ENCODE results near the gene CUL4A.
"Not testable (repeated sequence)": the region's sequence is repeated elsewhere in the genome, so short reads cannot be mapped to it uniquely, and the experiment has no call there.

CUL4A gene

DNA sequence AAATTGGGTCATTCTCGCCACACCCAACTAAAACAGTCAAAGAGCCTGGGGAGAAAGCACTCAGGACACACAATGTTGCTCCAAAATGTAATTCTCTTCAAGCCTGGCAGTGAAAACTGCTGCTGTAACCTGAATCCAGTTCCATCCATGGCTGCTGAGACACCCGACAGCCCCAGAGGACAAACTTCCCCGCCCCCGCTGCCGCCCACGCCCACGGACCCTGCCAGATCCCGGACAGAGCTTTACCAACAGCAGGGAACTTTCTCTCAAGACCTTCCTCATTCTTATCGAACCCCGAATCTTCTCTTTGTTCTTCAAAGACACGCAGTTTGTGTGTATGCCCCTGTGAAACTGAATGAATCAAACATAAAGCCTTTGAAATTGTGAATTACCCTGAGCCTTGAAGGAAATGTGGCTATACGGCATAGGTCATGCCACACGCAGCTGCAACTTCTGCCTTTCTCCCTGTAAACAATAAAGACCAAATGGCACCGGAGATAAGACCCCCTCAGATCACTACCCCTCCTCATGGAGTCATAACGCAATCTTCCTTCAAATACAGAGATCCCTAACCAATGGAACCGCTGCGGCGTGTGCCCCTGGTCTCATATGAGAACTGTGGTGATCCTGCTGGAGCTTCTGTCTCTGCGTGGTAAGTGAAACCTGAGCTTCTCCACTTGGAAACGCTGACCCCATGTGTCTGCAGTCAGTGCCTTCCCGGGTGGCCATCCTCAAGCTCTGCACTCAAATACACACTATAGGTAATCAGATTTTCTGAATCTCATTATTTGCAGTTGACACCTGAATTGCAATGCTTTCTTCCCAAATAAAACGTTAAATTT is 82.8 kb downstream of the CUL4A start:
- peak; percentile 9 for DNase-seq (ENCODE audit: low spot score)

DNA sequence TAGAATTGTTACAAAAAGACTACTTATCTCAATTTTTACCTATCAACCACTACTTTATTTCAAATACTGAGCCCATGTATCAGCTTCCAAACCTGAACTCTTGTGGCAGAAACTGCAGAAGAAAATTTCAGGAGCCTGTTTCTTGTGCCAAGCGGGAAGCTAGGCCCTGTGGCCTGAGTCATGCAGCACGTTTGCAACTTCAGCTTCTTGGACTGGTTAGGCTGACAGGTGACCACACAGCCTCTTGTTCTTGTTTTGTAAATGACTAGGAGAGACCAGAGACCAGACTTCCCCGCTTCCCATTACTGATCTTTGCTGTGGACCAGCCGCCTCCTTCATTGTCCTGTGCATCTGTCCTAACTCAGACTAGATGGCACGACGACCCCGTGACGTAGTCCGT is 84.3 kb downstream of the CUL4A start:
- DNase-seq (ENCODE audit: low spot score), result no peak

DNA sequence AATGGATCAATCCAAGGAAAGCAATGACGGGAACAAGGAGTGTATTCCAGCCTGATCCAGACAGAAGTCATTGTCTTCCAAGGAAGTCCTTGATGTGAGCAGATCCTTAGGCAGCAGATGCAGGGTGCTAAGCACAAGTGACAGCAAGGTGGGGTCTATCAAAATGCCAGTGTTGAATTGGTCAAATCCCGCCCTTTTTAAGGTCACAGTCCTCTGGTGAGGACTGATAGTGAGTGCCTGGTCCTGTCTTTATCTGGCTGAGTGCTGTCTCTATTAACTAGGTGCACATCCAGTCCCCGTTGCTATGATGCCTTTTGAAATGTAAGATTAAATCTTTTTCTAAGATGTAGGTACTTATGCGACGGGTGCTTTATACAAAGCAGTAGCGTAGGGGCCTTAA is 86.4 kb downstream of the CUL4A start:
- no peak for DNase-seq (ENCODE audit: low spot score)

DNA sequence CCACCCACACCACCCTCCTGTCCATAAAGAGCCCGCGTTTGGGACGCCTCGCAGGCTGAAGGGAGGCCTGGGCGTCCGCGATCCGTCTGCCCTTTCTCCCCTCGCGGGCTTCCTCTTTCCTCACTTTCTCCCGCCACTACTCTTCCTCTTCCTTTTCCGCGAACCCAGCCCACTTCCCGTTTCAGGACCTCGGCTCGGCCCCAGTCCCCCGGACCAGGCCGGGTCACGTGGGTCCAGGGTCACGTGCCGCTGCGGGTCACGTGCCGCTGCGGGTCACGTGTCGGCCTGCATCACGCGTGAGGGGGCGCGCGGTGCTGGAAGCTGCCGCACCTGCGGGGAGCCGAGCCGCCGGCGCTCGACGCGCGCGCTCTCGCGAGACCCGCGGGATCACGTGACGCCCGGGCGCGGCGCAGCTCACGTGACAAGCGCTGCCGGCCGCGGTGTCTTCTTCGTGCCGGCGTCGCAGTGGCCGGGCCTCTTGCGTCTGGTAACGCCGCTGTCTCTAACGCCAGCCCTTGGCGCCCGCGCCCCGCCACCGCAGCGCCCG is 87.5 kb downstream of the CUL4A start, which contains the start of gene LAMP1:
Gene LAMP1 (plus strand): TSS at position 417 of the 547 bp plus-strand sequence. CDS start 196 bp downstream, outside the sequence.
- DNase-seq (ENCODE audit: low spot score), result peak; percentile 97

DNA sequence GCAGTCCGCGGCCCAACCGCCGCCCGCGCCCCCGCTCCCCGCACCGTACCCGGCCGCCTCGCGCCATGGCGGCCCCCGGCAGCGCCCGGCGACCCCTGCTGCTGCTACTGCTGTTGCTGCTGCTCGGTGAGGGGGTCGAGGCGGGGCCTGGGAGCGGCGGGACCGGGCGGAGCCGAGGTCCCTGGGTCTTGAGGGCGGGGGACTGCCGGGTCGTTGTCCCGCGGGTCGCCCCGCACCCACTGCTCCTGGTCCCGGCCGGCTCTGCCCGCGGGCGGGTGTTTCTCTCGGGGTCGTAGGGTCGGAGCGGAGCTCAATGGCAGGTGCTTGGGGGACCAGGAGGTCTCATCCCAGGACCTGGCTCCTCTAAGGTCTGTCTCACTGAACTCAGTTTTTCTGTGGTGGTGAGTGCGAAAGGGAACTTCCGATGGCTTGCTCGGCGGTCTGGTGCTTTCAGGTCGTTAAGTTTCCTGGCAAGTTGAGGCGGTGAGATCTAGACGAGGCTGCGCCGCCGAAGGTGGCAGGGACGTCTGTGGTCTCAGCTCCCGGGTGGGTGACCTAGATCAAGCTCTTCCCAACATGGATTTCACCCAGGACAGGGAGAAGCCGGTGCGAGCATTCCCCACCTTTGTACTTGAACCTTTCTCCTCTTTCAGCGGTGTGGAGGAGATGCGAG is 88.1 kb downstream of the CUL4A start:
- DNase-seq (ENCODE audit: low spot score), result peak; percentile 41

DNA sequence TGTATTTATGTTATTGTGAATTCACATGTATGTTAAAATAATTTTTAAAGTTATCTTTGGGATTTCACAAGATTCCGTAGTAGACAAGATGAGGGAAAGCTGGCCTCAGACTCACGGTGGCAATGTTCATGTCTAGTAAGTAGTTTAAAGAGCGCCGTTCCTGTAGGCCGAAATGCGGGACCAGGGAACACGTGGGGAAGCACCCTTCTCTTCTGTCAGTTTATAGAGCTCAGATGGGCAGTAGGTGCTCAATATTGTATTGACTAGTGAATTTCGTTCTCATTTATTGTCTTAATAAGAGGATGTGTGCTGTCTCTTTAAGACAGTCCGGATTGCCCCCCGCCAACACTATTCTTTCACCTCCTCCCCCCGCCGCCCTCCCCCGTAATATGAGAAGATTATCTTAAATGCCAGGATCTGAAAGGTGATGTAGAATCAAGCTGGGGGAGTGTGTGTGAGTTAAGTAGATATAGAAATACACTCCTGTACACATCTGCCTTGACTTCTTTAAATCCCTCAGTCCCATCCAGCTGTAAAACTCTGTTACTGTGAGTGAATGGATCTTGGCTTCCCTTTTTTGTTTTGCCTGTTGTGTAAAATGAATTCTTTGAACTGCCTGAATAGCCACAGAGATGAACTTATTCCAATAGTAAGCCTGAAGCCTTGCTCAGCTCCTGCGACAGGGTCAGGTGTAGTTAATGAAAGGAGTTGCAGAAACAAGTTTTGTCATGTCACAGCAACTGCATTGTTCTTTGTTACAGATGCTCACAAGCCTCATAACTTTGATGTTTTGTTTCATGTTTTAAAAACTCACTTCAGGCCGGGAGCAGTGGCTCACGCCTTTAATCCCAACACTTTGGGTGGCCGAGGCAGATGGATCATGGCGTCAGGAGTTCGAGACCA is 88.9 kb downstream of the CUL4A start:
- DNase-seq (ENCODE audit: low spot score), result no peak

DNA sequence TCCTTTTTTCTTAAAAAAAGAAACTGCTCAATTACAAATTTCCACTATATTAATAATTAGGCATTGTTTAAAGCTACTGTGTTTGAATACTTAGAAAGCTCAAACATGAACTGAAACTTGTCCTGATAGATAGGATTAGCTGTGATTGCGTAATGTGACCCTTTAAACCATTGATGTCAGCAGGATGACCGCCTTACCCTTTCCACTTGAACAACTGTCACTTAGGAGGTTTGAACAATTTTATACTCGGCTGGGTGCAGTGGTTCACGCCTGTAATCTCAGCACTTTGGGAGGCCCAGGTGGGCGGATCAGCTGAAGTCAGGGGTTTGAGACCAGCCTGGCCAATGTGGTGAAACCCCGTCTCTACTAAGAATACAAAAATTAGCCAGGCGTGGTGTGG is 90.5 kb downstream of the CUL4A start:
- DNase-seq (ENCODE audit: low spot score), result no peak

DNA sequence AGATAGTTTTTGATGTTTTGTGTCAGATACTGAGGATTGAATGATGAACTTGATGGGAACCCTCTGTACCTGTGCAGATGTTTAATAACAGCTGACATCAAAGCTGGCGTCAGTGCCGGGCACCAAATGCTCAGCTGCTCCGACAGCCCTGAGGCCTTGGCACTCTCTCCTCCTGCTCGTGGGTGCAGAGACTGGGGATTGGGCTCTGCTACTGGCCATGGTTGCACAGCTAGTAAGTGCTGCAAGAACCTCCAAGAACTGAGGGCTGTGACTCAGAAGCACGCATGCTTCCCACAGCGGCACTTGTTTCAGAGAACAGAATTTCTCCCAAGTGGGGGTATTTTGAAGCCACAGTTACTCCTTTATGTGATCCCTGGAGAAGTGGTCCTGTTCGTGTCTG is 93.6 kb downstream of the CUL4A start:
- no peak for DNase-seq (ENCODE audit: low spot score)

DNA sequence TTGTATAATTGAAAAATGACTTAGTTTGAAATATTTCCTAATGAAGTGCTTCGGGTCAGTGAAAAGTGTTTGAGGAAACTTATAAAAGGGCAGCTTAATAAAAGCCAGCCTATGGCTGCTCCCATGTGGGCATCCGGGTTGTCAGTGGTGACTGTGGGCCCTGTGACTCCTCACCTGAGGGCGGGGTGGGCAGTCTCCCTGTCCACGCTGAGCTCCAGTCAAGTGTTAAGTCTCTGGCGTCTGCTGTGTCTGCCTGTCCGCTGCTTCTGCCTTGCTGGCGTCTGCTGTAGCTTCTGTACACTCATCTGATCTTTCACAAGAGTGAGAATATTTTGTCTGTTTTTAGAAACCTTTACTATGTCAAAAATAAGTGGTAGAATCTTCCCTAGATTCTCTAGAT is 94.7 kb downstream of the CUL4A start:
- no peak for DNase-seq (ENCODE audit: low spot score)

DNA sequence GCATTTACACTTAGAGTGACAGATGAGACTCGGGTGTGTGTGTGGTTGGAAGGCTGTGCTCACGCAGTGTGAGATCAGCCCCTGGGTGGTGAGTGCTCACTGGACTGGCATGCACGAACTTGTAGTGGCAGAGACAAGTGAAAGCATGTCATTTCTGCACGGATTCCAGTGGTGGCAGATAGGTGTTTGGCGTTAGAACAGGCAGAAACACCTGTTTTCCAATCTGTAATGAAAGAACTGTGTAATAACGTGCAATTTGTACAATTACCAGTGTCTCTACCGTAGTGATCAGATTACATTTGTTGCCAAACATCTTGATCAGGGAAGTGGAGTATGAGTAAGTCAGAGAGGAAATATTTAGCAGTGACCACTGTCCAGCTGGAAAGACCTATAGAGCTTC is 95.8 kb downstream of the CUL4A start:
- DNase-seq (ENCODE audit: low spot score), result no peak

DNA sequence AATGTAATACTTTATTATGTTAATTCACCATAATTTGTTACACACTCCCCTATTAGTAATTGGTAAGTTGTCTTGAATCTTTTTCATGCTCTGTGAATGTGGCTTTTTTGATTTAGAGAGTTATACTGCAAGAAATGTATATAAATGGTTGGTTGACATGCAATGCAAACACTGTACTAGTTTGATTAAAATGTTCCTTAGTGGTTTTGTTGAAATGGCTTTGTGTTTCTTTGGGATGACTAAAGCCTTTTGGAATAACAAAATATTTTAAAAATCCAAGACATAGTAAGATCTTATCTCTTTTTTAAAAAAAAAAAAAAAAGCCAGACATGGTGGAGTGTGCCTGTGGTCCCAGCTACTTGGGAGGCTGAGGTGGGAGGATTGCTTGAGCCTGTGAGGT is 98.1 kb downstream of the CUL4A start:
- no peak for DNase-seq (ENCODE audit: low spot score)

DNA sequence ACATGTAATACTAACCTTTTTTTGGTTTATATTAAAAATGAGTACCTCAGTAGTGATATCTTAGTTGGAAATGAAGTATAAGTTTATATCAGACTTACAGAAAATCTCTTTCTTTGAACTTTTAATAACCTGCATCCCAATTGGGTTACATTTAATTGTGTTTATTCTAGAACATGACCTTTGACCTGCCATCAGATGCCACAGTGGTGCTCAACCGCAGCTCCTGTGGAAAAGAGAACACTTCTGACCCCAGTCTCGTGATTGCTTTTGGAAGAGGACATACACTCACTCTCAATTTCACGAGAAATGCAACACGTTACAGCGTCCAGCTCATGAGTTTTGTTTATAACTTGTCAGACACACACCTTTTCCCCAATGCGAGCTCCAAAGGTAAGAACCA is 100.1 kb downstream of the CUL4A start:
- DNase-seq (ENCODE audit: low spot score), result no peak

DNA sequence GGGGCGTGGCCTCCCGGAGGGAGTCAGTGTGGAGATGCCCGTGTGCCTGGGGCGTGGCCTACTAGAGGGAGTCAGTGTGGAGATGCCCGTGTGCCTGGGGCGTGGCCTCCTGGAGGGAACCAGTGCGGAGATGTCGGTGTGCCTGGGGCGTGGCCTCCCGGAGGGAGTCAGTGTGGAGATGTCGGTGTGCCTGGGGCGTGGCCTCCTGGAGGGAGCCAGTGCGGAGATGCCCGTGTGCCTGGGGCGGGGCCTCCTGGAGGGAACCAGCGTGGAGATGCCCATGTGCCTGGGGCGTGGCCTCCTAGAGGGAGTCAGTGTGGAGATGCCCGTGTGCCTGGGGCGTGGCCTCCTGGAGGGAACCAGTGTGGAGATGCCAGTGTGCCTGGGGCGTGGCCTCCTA is 104.7 kb downstream of the CUL4A start:
- DNase-seq (ENCODE audit: low spot score), result not testable (repeated sequence)

DNA sequence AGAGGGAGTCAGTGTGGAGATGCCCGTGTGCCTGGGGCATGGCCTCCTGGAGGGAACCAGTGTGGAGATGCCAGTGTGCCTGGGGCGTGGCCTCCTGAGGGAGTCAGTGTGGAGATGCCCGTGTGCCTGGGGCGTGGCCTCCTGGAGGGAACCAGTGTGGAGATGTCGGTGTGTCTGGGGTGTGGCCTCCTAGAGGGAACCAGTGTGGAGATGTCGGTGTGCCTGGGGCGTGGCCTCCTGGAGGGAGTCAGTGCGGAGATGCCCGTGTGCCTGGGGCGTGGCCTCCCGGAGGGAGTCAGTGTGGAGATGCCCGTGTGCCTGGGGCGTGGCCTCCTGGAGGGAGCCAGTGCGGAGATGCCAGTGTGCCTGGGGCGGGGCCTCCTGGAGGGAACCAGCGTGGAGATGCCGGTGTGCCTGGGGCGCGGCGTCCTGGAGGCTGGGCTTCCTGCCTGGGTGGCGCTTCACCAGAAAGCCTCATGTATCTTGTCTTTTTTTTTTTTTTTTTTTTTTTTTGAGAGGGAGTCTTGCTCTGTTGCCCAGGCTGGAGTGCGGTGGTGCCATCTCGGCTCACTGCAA is 105.6 kb downstream of the CUL4A start:
- not testable (repeated sequence) for DNase-seq (ENCODE audit: low spot score)

DNA sequence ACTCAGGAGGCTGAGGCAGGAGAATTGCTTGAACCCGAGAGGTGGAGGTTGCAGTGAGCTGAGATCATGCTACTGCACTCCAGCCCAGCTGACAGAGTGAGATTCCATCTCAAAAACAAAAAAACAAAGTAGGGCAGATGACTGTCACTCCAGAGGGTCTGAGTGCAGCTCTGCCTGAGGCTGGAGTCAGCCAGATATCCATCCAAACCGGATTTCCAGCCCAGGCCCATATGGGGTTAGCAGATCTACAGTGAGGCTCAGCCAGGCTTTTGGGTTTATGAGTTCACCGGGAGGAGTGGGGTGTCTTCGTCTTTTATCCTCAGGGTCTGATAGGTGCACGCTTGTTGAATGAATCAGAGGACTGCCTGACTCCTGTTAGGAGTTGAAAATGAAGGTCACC is 106.6 kb downstream of the CUL4A start:
- DNase-seq (ENCODE audit: low spot score), result no peak
